ENCODE measurements around the gene NDUFAF5. TPM values are rescaled to one million over a fixed set of nuclear protein-coding genes. Genes with fewer than 3 reads are reported as not detected.

NDUFAF5 gene
- total RNA-seq, 1 donor from 2014 or later, result 51.2 TPM

GRCh38 chr20:13855613-13856012, 70.8 kb downstream of the NDUFAF5 start:
- no peaks in the 10 kb centered on the region for H3K9me3 Mint-ChIP-seq (ENCODE audit: unreplicated experiment)
- no peaks in the 10 kb centered on the region for H3K27me3 Mint-ChIP-seq (ENCODE audit: unreplicated experiment)
- H3K4me1 Mint-ChIP-seq (ENCODE audit: low read depth, unreplicated experiment), result no peaks in the 10 kb centered on the region
- no peak for DNase-seq
- TF ChIP-seq CTCF (IDR thresholded peaks at IDR 0.05; ENCODE audit: partially characterized antibody, unreplicated experiment), result no peak
- H3K27ac Mint-ChIP-seq (ENCODE audit: unreplicated experiment), result no peak overlapping the region
- no peaks in the 10 kb centered on the region for H3K36me3 Mint-ChIP-seq (ENCODE audit: unreplicated experiment)
- no peak overlapping the region for H3K4me3 Mint-ChIP-seq (ENCODE audit: unreplicated experiment)

- Mint-ChIP-seq H3K4me3 (ENCODE audit: unreplicated experiment) (no peak overlapping the region), H3K4me1 (ENCODE audit: low read depth, unreplicated experiment) (no peaks in the 10 kb centered on the region), H3K27me3 (ENCODE audit: unreplicated experiment) (peaks cover 2% of the 10 kb centered on the region), H3K9me3 (ENCODE audit: unreplicated experiment) (no peaks in the 10 kb centered on the region), H3K27ac (ENCODE audit: unreplicated experiment) (no peak overlapping the region), H3K36me3 (ENCODE audit: unreplicated experiment) (no peaks in the 10 kb centered on the region)
- DNase-seq, result no peak
- no peak for TF ChIP-seq CTCF (IDR thresholded peaks at IDR 0.05; ENCODE audit: partially characterized antibody, unreplicated experiment)
These were observed 71.5 kb downstream of the NDUFAF5 start for GRCh38 chr20:13856354-13856753.

- DNase-seq, result no peak
- H3K4me3 Mint-ChIP-seq (ENCODE audit: unreplicated experiment), result no peak overlapping the region
- no peak overlapping the region for H3K27ac Mint-ChIP-seq (ENCODE audit: unreplicated experiment)
- no peaks in the 10 kb centered on the region for H3K9me3 Mint-ChIP-seq (ENCODE audit: unreplicated experiment)
- no peaks in the 10 kb centered on the region for H3K4me1 Mint-ChIP-seq (ENCODE audit: low read depth, unreplicated experiment)
- TF ChIP-seq CTCF (IDR thresholded peaks at IDR 0.05; ENCODE audit: partially characterized antibody, unreplicated experiment), result no peak
- no peaks in the 10 kb centered on the region for H3K36me3 Mint-ChIP-seq (ENCODE audit: unreplicated experiment)
- H3K27me3 Mint-ChIP-seq (ENCODE audit: unreplicated experiment), result peaks cover 2% of the 10 kb centered on the region
These were observed 72.5 kb downstream of the NDUFAF5 start for GRCh38 chr20:13857304-13857703.

GRCh38 chr20:13857961-13858360, 73.1 kb downstream of the NDUFAF5 start:
- Mint-ChIP-seq H3K4me1 (ENCODE audit: low read depth, unreplicated experiment) (no peaks in the 10 kb centered on the region), H3K27me3 (ENCODE audit: unreplicated experiment) (peaks cover 2% of the 10 kb centered on the region), H3K27ac (ENCODE audit: unreplicated experiment) (no peak overlapping the region), H3K36me3 (ENCODE audit: unreplicated experiment) (no peaks in the 10 kb centered on the region), H3K9me3 (ENCODE audit: unreplicated experiment) (no peaks in the 10 kb centered on the region), H3K4me3 (ENCODE audit: unreplicated experiment) (no peak overlapping the region)
- DNase-seq, result no peak
- TF ChIP-seq CTCF (IDR thresholded peaks at IDR 0.05; ENCODE audit: partially characterized antibody, unreplicated experiment), result no peak

DNA sequence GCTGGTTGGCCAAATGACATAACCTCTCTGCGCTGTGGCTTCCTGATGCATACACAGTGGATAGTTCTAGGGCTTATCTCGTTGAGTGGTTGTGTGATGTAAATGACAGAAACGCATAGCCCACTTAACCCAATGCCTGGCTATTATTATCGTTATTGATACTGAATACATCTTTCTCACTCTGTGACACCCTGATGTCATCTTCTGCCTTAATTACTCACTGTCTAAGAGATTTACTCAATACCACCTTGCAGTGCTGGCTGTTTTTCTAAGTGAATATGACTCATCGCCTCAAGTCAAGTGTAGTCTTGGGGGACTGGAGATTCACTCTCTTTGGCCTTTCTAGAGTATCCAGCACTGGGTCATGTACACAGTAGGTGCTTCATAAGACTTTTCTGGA, 73.6 kb downstream of the NDUFAF5 start:
- Mint-ChIP-seq H3K27ac (ENCODE audit: unreplicated experiment) (no peak overlapping the region), H3K27me3 (ENCODE audit: unreplicated experiment) (peaks cover 2% of the 10 kb centered on the region), H3K36me3 (ENCODE audit: unreplicated experiment) (no peaks in the 10 kb centered on the region), H3K4me3 (ENCODE audit: unreplicated experiment) (no peak overlapping the region), H3K9me3 (ENCODE audit: unreplicated experiment) (no peaks in the 10 kb centered on the region), H3K4me1 (ENCODE audit: low read depth, unreplicated experiment) (no peaks in the 10 kb centered on the region)
- TF ChIP-seq CTCF (IDR thresholded peaks at IDR 0.05; ENCODE audit: partially characterized antibody, unreplicated experiment), result no peak
- no peak for DNase-seq

All from glutamatergic neuron (in vitro differentiated cells).